ENCODE measurements around the gene TTR. TPM values are rescaled to one million over a fixed set of nuclear protein-coding genes. Genes with fewer than 3 reads are reported as not detected.

Gene TTR
- total RNA-seq, 8 experiments from 2014 or later = 0.16 to 1.8 (median 0.94) TPM; not detected in 3

- 80 to 100% (median 89%) methylated on average over 1 of the region's 1 CpG; no CpG with 5 or more reads in 2 of the 10 experiments for WGBS, 10 experiments
- Histone ChIP-seq H3K4me3 (no peak overlapping the region), H3K4me1 (replicated peaks in 1 of 2) (no peaks in the 10 kb centered on the region), H3K27ac (no peak overlapping the region)
- no peak for ATAC-seq (replicated peaks in 6 of 8)
- in situ Hi-C loops (cut with MboI; ENCODE audit: low pct_unique_long_range_greater_than_20kb in 2 of 9, low sequenced_read_pairs in 9 of 9, unreplicated experiment in 9 of 9) = no loop called here
Measured at GRCh38 chr18:31631526-31631925, 39.8 kb downstream of the TTR start.

- Histone ChIP-seq H3K4me1 (replicated peaks in 1 of 2) (no peaks in the 10 kb centered on the region), H3K27ac (no peak overlapping the region), H3K4me3 (no peak overlapping the region)
- in situ Hi-C loops (cut with MboI; ENCODE audit: low pct_unique_long_range_greater_than_20kb in 2 of 9, low sequenced_read_pairs in 9 of 9, unreplicated experiment in 9 of 9) = no loop called here
- WGBS, 10 experiments = 11 to 100% (median 94%) methylated on average over 1 of the region's 1 CpG; no CpG with 5 or more reads in 1 of the 10 experiments
- ATAC-seq (replicated peaks in 6 of 8) = no peak
Measured at GRCh38 chr18:31632356-31632755, 40.7 kb downstream of the TTR start.

GRCh38 chr18:31633392-31634330 is 42.0 kb downstream of the TTR start:
- ATAC-seq (replicated peaks in 6 of 8) = no peak
- no peaks in the 10 kb centered on the region for H3K4me1 ChIP-seq (replicated peaks in 1 of 2)
- in situ Hi-C loops (cut with MboI; ENCODE audit: low pct_unique_long_range_greater_than_20kb in 2 of 9, low sequenced_read_pairs in 9 of 9, unreplicated experiment in 9 of 9) = no loop called here
- 27 to 100% (median 88%) methylated on average over 2 to 10 of the region's 10 CpGs; no CpG with 5 or more reads in 1 of the 10 experiments for WGBS, 10 experiments
- no peak overlapping the region for H3K4me3 ChIP-seq
- no peak overlapping the region for H3K27ac ChIP-seq

DNA sequence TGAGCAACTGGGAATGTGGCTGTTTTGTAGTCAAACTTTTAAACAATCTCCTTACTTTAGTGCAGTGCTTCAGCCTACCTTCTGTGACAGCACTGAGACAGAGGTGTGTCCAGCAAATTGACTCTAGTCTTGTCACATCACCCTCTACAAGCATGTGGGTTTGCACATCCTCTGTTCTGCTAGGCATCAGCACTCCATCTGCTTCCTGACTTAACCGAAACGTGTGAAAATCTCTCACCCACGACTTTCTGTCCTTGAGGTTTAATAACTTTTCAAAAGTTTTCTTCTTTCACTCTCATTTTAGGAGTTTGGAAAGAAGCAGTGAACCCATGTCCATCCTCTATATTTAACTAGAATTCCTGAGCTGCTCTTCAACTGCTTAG is 42.6 kb downstream of the TTR start:
- H3K27ac ChIP-seq = no peak overlapping the region
- 17 to 100% (median 61%) methylated on average over 1 to 3 of the region's 3 CpGs; no CpG with 5 or more reads in 5 of the 10 experiments for WGBS, 10 experiments
- no peak for ATAC-seq (replicated peaks in 6 of 8)
- H3K4me3 ChIP-seq = no peak overlapping the region
- in situ Hi-C loops (cut with MboI; ENCODE audit: low pct_unique_long_range_greater_than_20kb in 2 of 9, low sequenced_read_pairs in 9 of 9, unreplicated experiment in 9 of 9) = no loop called here
- H3K4me1 ChIP-seq (replicated peaks in 1 of 2) = no peaks in the 10 kb centered on the region

GRCh38 chr18:31636387-31636786 is 44.7 kb downstream of the TTR start:
- Histone ChIP-seq H3K4me3 (no peak overlapping the region), H3K27ac (no peak overlapping the region), H3K4me1 (replicated peaks in 1 of 2) (no peaks in the 10 kb centered on the region)
- ATAC-seq (replicated peaks in 6 of 8) = no peak
- in situ Hi-C loops (cut with MboI; ENCODE audit: low pct_unique_long_range_greater_than_20kb in 2 of 9, low sequenced_read_pairs in 9 of 9, unreplicated experiment in 9 of 9) = no loop called here

DNA sequence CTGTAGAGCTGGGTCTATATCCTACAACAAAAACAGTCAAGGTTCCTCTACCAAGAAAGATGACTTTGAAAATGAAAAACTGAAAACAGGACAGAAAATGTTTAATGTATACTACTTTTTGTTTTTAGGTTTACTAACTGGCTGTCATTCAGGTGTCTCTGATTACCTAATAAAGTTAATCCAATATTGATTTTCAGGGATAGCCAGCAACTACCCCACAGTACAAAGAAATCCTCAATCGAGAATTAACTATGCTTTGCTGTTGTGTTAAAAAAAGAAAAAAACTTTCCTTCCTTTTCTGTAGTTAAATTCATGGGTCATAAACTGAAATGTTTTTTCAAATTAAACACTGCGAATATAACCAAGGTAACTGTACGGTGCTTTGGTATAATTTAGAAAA is 45.8 kb downstream of the TTR start:
- H3K27ac ChIP-seq = no peak overlapping the region
- in situ Hi-C loops (cut with MboI; ENCODE audit: low pct_unique_long_range_greater_than_20kb in 2 of 9, low sequenced_read_pairs in 9 of 9, unreplicated experiment in 9 of 9) = no loop called here
- no peak for ATAC-seq (replicated peaks in 6 of 8)
- WGBS, 10 experiments = 60 to 100% (median 95%) methylated on average over 2 to 3 of the region's 3 CpGs
- H3K4me3 ChIP-seq = no peak overlapping the region
- H3K4me1 ChIP-seq (replicated peaks in 1 of 2) = no peaks in the 10 kb centered on the region

GRCh38 chr18:31643003-31643402 is 51.3 kb downstream of the TTR start:
- H3K4me3 ChIP-seq = no peak overlapping the region
- H3K4me1 ChIP-seq (replicated peaks in 1 of 2) = peaks cover 0 to 27% of the 10 kb centered on the region in 2 donors
- no peak for ATAC-seq (replicated peaks in 6 of 8)
- 0 to 100% (median 87%) methylated on average over 1 to 4 of the region's 4 CpGs; no CpG with 5 or more reads in 2 of the 10 experiments for WGBS, 10 experiments
- in situ Hi-C loops (cut with MboI; ENCODE audit: low pct_unique_long_range_greater_than_20kb in 2 of 9, low sequenced_read_pairs in 9 of 9, unreplicated experiment in 9 of 9) = no loop called here
- no peak overlapping the region for H3K27ac ChIP-seq

DNA sequence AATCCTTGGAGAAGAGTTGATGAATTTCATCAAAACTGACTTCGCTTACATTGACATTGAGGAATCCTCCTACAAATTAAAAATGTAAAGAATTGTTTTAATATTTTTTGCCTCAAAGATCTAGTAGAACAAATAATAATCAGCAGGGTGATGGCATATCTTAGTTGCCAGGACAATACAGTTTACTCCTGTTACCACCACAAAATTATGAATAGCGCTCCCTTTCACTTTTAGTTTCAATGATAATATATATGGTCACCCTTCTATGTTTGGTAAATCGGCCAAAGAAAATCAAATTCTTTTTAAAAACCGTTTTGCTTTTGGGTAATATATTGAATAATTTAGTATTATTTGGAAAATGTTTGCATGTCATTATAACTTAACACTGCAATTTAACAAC is 53.7 kb downstream of the TTR start:
- in situ Hi-C loops (cut with MboI; ENCODE audit: low pct_unique_long_range_greater_than_20kb in 2 of 9, low sequenced_read_pairs in 9 of 9, unreplicated experiment in 9 of 9) = no loop called here
- Histone ChIP-seq H3K4me1 (replicated peaks in 1 of 2) (peaks cover 0 to 33% of the 10 kb centered on the region in 2 donors), H3K27ac (no peak overlapping the region), H3K4me3 (no peak overlapping the region)
- ATAC-seq (replicated peaks in 6 of 8) = no peak
- WGBS, 10 experiments = 35 to 100% (median 89%) methylated on average over 2 to 4 of the region's 4 CpGs

DNA sequence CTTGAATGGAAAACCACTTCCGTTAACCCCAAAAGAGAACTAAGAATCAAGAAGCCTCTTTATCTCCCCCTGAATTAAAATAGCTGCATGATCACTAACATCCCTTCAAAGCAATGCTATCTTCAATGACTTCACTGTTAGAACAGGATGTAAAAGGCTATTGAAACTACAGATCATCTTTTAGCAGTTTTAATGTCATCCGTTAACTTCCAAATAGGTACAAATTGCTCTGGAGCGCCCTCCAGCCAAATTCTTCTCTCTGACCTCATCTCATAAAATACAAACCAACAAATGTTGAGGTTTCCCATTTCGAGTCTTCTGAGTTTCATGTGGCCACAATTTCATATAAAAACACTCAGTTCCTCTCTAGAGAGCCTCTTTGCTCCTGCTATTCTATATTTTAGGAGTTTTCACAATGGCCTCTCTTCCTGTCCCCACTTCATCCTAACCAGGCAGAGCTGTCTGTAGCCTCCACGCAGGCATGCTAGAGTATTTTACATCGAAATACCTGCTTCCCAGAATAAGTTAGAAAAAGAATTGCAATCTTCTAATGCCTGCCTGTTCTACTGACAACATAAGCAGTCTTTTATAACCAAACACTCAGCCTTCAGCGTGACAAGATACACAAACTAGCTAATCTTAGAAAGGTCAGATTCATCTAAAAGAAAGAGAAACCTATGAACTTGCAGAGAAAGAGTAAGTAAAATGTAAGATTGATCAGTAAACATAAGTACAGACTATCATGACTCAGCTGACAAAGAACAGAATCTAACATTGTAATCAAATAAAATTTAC is 54.9 kb downstream of the TTR start:
- Histone ChIP-seq H3K27ac (no peak overlapping the region), H3K4me3 (no peak overlapping the region), H3K4me1 (replicated peaks in 1 of 2) (peaks cover 0 to 33% of the 10 kb centered on the region in 2 donors)
- in situ Hi-C loops (cut with MboI; ENCODE audit: low pct_unique_long_range_greater_than_20kb in 2 of 9, low sequenced_read_pairs in 9 of 9, unreplicated experiment in 9 of 9) = no loop called here
- WGBS, 10 experiments = 40 to 100% (median 82%) methylated on average over 1 to 7 of the region's 7 CpGs
- ATAC-seq (replicated peaks in 6 of 8) = no peak

DNA sequence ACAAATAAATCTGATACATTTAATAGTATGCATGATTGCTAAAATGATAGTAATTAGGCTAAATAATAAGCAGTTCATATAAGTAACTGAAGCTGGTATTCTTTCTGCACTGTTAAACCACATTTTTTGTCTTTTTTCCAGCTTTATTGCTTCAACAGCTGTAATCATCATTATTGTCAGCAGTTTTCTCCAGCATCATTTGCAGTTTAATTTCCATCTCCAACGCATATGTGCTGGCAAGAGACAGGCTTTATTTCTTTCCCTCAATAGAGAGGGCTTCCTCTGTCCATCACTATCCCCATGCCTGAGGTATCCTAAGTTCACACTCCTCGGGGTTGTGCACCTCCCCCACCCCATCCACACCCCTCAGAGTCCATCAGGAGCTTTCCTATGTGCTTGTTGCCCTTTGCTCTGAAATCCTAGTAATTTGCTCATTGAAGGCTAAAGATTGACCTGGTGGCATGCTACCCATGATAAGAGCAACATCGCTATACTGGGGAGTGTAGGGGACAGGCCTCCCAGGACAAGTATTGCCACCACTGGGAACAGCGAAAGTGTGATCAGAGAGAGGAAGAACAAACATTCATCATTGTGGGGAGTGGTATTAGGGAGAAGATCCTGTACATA is 55.6 kb downstream of the TTR start:
- in situ Hi-C loops (cut with MboI; ENCODE audit: low pct_unique_long_range_greater_than_20kb in 2 of 9, low sequenced_read_pairs in 9 of 9, unreplicated experiment in 9 of 9) = no loop called here
- 0 to 100% (median 46%) methylated on average over 1 to 2 of the region's 4 CpGs; no CpG with 5 or more reads in 2 of the 10 experiments for WGBS, 10 experiments
- peaks cover 0 to 33% of the 10 kb centered on the region in 2 donors for H3K4me1 ChIP-seq (replicated peaks in 1 of 2)
- ATAC-seq (replicated peaks in 6 of 8) = no peak
- H3K4me3 ChIP-seq = no peak overlapping the region
- H3K27ac ChIP-seq = no peak overlapping the region
